Thyroid gland (tissue), 4 donors: ENCODE data around the gene RNF26.

Source experiments
- POLR2A ChIP-seq, 2 donors: fragments of 450-650 bp; IDR thresholded peaks; one replicate each; pipeline ENCODE4 v1.6.1; 2017; ENCODE audit warnings: antibody characterized with exemption in 2 of 2, mild to moderate bottlenecking in 2 of 2, moderate library complexity in 1 of 2
- TF ChIP-seq, protein P1 (sequence below), 6 experiments: fragments of 200-600 bp in 3 of 6; fragments of 450-650 bp in 3 of 6; sonication (generic) in 3 of 6; IDR thresholded peaks; one replicate each; pipeline ENCODE4 v1.5.1; 2016 to 2019; ENCODE audit warnings: antibody characterized with exemption in 6 of 6, mild to moderate bottlenecking in 2 of 6, inconsistent platforms in 1 of 6, moderate library complexity in 1 of 6

DNA sequence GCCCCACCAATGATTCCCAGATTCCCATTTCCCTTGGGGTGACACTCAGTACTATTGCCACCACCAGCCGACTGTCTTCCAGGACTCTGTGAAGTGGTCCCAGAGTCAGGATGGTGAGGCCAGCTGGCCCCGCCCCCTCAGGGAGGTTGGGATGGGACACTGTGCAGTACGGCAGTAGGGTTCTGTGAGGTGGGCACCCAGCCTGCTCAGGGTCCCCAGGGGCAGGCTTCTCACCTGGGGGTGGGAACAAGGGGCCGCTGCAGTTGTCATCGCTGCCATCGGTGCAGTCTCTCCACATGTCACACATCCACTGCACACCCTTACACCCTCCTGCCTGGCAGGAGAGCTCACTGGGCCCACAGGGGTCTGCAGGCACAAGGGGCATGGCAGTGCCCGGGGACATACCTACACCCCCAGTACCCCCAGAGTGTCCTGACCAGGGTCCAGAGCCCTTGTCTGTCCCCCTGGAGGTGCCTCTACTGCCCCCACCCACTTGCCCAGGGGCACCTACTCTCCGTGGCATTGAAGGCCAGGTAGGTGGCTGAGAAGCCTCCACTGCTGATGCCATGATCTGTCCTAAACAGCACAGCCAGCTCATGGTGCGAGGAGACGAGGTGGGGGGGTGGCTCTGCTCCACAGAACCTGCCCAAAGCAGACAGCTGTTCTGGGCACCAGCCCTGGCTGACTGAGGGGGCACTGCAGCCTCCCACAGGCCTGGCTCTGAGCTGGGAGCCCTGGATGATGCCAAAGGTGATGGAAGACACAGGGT lies 8.2 kb downstream of the RNF26 start:
- no peak for TF ChIP-seq POLR2A (IDR thresholded peaks at IDR 0.05)
- TF ChIP-seq, protein P1, sequence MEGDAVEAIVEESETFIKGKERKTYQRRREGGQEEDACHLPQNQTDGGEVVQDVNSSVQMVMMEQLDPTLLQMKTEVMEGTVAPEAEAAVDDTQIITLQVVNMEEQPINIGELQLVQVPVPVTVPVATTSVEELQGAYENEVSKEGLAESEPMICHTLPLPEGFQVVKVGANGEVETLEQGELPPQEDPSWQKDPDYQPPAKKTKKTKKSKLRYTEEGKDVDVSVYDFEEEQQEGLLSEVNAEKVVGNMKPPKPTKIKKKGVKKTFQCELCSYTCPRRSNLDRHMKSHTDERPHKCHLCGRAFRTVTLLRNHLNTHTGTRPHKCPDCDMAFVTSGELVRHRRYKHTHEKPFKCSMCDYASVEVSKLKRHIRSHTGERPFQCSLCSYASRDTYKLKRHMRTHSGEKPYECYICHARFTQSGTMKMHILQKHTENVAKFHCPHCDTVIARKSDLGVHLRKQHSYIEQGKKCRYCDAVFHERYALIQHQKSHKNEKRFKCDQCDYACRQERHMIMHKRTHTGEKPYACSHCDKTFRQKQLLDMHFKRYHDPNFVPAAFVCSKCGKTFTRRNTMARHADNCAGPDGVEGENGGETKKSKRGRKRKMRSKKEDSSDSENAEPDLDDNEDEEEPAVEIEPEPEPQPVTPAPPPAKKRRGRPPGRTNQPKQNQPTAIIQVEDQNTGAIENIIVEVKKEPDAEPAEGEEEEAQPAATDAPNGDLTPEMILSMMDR (IDR thresholded peaks at IDR 0.05), result no peak
